ENCODE results near the gene STAB1.

STAB1 gene

DNA sequence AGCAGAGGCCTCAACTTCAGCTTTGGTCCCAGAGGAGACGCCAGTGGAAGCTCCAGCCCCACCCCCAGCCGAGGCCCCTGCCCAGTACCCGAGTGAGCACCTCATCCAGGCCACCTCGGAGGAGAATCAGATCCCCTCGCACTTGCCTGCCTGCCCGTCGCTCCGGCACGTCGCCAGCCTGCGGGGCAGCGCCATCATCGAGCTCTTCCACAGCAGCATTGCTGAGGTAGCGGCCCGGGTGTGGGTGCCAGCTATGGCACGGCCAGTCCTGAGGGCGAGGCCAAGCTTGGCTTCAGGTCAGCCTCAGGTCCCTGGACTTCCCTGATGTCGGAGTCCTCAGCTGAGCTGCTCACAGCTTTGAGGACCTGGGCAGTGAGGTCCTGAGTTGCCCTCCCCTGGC lies 5.7 kb upstream of the STAB1 start:
- POLR2A ChIA-PET (ENCODE audit: low non-redundant PET): no interaction called here
- CTCF ChIA-PET: interaction anchor here (0.5 to 1.5 kb wide), 3 partner anchors 17 to 419 kb away, joined by 3 to 7 read pairs (median 5); no protein-coding TSS in a partner anchor
- peak overlapping the region; percentile 53 for H3K27ac ChIP-seq
- no peak for DNase-seq (ENCODE audit: low spot score)
- TF ChIP-seq, protein P1, sequence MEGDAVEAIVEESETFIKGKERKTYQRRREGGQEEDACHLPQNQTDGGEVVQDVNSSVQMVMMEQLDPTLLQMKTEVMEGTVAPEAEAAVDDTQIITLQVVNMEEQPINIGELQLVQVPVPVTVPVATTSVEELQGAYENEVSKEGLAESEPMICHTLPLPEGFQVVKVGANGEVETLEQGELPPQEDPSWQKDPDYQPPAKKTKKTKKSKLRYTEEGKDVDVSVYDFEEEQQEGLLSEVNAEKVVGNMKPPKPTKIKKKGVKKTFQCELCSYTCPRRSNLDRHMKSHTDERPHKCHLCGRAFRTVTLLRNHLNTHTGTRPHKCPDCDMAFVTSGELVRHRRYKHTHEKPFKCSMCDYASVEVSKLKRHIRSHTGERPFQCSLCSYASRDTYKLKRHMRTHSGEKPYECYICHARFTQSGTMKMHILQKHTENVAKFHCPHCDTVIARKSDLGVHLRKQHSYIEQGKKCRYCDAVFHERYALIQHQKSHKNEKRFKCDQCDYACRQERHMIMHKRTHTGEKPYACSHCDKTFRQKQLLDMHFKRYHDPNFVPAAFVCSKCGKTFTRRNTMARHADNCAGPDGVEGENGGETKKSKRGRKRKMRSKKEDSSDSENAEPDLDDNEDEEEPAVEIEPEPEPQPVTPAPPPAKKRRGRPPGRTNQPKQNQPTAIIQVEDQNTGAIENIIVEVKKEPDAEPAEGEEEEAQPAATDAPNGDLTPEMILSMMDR (conservative IDR thresholded peaks at IDR 0.05; ENCODE audit: low read depth): no peak

DNA sequence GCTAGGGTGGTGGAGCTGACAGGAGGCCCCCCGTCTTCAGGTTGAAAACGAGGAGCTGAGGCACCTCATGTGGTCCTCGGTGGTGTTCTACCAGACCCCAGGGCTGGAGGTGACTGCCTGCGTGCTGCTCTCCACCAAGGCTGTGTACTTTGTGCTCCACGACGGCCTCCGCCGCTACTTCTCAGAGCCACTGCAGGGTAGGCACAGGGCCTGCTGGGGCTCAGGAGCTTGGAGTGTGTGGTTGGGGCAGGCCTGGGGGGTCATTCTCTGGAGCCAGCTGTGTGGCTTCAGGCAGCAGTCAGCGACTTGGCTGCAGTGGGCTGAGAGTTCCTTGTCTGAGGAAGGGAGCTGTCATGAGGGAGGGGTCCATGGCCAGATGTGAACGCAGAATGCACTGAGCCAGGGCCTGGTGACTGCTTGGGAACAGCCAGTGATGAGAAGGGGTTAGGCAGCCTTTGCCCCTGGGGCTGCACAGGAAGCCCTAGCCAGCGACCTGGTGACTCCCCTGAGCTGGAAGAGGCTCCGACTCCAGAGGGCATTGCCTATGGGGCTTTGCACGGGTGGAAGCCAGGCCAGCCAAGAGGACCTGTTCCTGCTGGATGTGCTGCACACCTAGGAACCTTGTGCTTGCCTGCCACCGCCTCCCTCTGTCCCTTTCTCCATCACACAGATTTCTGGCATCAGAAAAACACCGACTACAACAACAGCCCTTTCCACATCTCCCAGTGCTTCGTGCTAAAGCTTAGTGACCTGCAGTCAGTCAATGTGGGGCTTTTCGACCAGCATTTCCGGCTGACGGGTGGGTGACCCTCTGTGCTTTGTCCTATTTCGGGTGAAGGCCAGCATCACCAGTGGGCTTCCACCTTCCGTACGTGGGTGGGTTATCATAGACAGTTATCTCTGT lies 4.9 kb upstream of the STAB1 start:
- ChIA-PET POLR2A (ENCODE audit: low non-redundant PET) (no interaction called here), CTCF (interaction anchor here (0.6 kb wide), 2 partner anchors 43 to 420 kb away, joined by 3 to 7 read pairs; no protein-coding TSS in a partner anchor)
- no peak for DNase-seq (ENCODE audit: low spot score)
- TF ChIP-seq, protein P1 (conservative IDR thresholded peaks at IDR 0.05; ENCODE audit: low read depth): no peak
- H3K27ac ChIP-seq: peak overlapping the region; percentile 53

DNA sequence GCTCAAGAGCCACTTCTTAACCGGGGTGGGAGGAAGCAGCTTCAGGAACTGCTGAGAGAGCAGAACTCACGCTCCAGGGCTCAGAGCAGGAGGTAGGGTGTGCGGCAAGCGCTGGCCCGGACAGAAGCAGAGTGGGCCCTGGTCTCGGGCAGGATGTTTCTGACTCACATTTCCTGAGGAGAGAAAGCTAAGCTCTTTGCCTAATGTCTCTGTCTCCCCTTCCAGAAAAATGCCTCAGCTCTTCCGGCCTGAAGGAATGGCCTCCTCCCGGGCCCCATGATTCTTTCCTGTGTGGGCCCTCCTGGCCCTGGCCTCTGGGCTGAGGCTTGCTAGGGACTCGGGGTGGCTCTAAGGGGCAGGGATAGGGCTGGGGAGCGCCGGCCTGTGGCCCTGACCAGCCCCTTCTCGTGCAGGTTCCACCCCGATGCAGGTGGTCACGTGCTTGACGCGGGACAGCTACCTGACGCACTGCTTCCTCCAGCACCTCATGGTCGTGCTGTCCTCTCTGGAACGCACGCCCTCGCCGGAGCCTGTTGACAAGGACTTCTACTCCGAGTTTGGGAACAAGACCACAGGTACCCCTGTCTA lies 4.1 kb upstream of the STAB1 start:
- TF ChIP-seq, protein P1 (conservative IDR thresholded peaks at IDR 0.05; ENCODE audit: low read depth): no peak
- ChIA-PET POLR2A (ENCODE audit: low non-redundant PET) (no interaction called here), CTCF (interaction anchor here (0.6 kb wide), 1 partner anchor 43 kb away, joined by 3 read pairs; no protein-coding TSS in a partner anchor)
- H3K27ac ChIP-seq: peak overlapping the region; percentile 53
- no peak for DNase-seq (ENCODE audit: low spot score)

DNA sequence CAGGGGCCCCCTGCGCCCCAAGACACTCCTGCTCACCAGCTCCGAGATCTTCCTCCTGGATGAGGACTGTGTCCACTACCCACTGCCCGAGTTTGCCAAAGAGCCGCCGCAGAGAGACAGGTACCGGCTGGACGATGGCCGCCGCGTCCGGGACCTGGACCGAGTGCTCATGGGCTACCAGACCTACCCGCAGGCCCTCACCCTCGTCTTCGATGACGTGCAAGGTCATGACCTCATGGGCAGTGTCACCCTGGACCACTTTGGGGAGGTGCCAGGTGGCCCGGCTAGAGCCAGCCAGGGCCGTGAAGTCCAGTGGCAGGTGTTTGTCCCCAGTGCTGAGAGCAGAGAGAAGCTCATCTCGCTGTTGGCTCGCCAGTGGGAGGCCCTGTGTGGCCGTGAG lies 3.1 kb upstream of the STAB1 start:
- DNase-seq (ENCODE audit: low spot score): no peak
- TF ChIP-seq, protein P1 (conservative IDR thresholded peaks at IDR 0.05; ENCODE audit: low read depth): no peak
- peak overlapping the region; percentile 53 for H3K27ac ChIP-seq
- POLR2A ChIA-PET (ENCODE audit: low non-redundant PET): no interaction called here
- CTCF ChIA-PET: no interaction called here

DNA sequence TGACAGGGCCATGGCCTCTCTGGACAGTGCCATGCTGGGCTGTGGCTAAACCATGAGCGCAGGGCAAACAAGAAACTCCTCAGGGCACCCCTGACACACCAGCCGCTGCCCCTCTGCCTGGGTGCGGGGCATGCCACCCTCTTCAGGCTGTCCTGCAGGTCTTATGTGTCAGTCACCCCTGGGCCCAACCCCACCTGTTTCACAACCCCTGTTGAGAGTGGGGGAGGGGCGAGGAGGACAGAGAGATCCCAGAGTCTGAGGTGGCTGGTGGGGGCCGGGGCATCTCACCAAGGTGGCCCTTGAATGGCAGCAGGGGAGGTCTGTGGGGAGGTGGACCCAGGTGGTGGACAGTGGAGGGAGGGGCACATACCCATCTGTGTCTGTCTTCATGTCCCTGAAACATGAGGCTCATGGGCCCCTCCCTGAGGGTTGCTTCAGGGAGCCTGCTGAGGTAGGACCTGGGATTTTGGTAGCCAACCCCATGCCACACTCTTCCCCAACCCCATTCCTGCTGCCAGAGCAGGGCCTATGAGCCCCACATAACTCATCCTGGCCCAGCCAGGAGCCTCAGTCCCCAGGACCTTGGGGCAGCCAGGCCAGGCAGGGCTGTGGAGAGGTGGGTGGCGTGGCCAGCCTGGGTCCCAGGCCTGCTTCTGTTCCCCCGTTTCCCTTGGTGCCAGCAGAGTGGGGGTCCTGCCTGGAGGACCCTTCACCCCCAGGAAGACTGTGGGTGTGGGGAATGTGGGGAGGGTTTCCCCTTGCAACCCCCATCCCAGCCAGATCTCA lies 1.7 kb upstream of the STAB1 start:
- ChIA-PET CTCF (no interaction called here), POLR2A (ENCODE audit: low non-redundant PET) (no interaction called here)
- TF ChIP-seq, protein P1 (conservative IDR thresholded peaks at IDR 0.05; ENCODE audit: low read depth): no peak

DNA sequence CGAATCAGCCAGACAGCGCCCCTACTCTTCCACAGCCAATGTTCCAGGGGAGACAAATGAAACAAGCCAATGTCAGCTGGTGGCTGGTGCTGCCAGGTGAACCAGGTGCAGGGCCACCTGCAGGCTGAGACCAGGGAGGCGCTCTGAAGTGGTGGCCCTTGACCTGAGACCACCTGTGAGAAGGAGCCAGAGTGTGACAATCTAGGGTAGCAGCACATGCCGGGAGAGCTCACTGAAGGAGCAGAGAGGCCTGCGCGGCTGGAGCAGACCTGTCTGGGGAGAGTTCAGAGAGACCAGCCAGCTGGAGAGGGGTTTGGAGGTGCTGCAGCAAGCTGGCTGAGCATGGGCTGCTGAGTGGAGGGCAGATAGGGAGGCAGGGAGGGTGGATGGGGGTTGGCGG lies 693 bp upstream of the STAB1 start:
- ChIA-PET POLR2A (ENCODE audit: low non-redundant PET) (interaction anchor here (0.6 kb wide), 1 partner anchor 82 kb away, joined by 6 read pairs; no protein-coding TSS in a partner anchor), CTCF (no interaction called here)
- peak overlapping the region; percentile 53 for H3K27ac ChIP-seq
- DNase-seq (ENCODE audit: low spot score): no peak
- TF ChIP-seq, protein P1 (conservative IDR thresholded peaks at IDR 0.05; ENCODE audit: low read depth): no peak

More for the DNA sequence above, 1.7 kb upstream of the STAB1 start:
- DNase-seq (ENCODE audit: low spot score): no peak
- peak overlapping the region; percentile 53 for H3K27ac ChIP-seq
